GM12878 (cell line): ENCODE data around the gene POLD4. TPM values are rescaled to one million over a fixed set of nuclear protein-coding genes. Genes with fewer than 3 reads are reported as not detected.
A peak's percentile ranks its signal among the peaks of the same experiment; 100 is the strongest.

Experiments
- ATAC-seq: fragments of 200-7000 bp; cut with Tn5 transposase; 3 replicates; pipeline ENCODE4 v1.9.1; 2020; ENCODE audit warnings: mild to moderate bottlenecking, moderate library complexity
- BruUV-seq: library from RNA; stranded (reverse); fragments of 400-500 nt; replicated peaks from 2 replicates; lab custom pipeline; 2021; lab: Mats Ljungman, UMichigan
- CTCF ChIA-PET: fragments of 300-600 bp; sonication (Branson Sonifier 250); formaldehyde crosslinking; extraction: SDS; loops from one replicate; lab custom pipeline; 2021; ENCODE audit warnings: inconsistent platforms; lab: Yijun Ruan, JAX
- POLR2A ChIA-PET: fragments of 350-600 bp; formaldehyde crosslinking; extraction: SDS; loops from one replicate; lab custom pipeline; 2021; ENCODE audit warnings: inconsistent platforms; lab: Charles Lee
- RAD21 ChIA-PET: fragments of 300-600 bp; sonication (Branson Sonifier 250); formaldehyde crosslinking; loops from one replicate; lab custom pipeline; 2023; ENCODE audit warnings: antibody characterized with exemption; ENCODE audit not compliant: unreplicated experiment; lab: Charles Lee
- SMC1A ChIA-PET: fragments of 300-600 bp; sonication (Branson Sonifier 250); formaldehyde crosslinking; loops from one replicate; lab custom pipeline; 2023; ENCODE audit not compliant: unreplicated experiment, uncharacterized antibody; lab: Charles Lee
- DNase-seq: peaks from one replicate; pipeline ENCODE4 v3.0.0-alpha.2; 2011; ENCODE audit warnings: low read depth, low spot score
- FAIRE-seq: peaks from 3 replicates; lab custom pipeline; 2011; peaks lifted over from hg19 to GRCh38; lab: Jason Lieb, UNC
- H2AFZ ChIP-seq: 2 replicates; pipeline ENCODE4 v1.6.0; 2011; ENCODE audit warnings: low read depth, low read length, control low read depth; ENCODE audit not compliant: control insufficient read depth
- H3K27ac ChIP-seq: 2 replicates; pipeline ENCODE4 v1.5.1; 2011; ENCODE audit warnings: control low read depth; ENCODE audit not compliant: control insufficient read depth, insufficient read depth
- H3K27me3 ChIP-seq, 2 experiments: replicated peaks in 1 of 2; 2 replicates each; pipeline versions ENCODE4 v1.6.0 to v1.6.1; 2011; ENCODE audit warnings: low read length in 1 of 2; ENCODE audit not compliant: control insufficient read depth in 2 of 2, insufficient read depth in 2 of 2
- H3K36me3 ChIP-seq, 2 experiments: 2 replicates each; pipeline ENCODE4 v1.5.1; 2011; ENCODE audit warnings: low read length in 1 of 2; ENCODE audit not compliant: control insufficient read depth in 2 of 2, insufficient read depth in 2 of 2
- H3K4me1 ChIP-seq: 2 replicates; pipeline ENCODE4 v1.6.1; 2011; ENCODE audit warnings: mild to moderate bottlenecking, low read length, moderate library complexity, mixed read lengths; ENCODE audit not compliant: control insufficient read depth, insufficient read depth
- H3K4me2 ChIP-seq: 2 replicates; pipeline ENCODE4 v1.6.0; 2011; ENCODE audit warnings: control low read depth; ENCODE audit not compliant: control insufficient read depth, insufficient read depth
- H3K4me3 ChIP-seq: fragments of 200-600 bp; sonication (generic); 2 replicates; pipeline ENCODE4 v1.5.1; 2016
- H3K79me2 ChIP-seq: 2 replicates; pipeline ENCODE4 v1.6.0; 2011; ENCODE audit warnings: low read length; ENCODE audit not compliant: control insufficient read depth, insufficient read depth
- H3K9ac ChIP-seq: 2 replicates; pipeline ENCODE4 v1.8.0; 2011; ENCODE audit warnings: low read length, control low read depth, mixed read lengths; ENCODE audit not compliant: control insufficient read depth, insufficient read depth
- H3K9me3 ChIP-seq: replicated peaks from 3 replicates; pipeline ENCODE4 v1.5.1; 2011; ENCODE audit warnings: mild to moderate bottlenecking, low read length; ENCODE audit not compliant: control insufficient read depth, insufficient read depth
- H4K20me1 ChIP-seq: 2 replicates; pipeline ENCODE4 v1.6.0; 2011; ENCODE audit not compliant: control insufficient read depth, insufficient read depth
- IKZF2 ChIP-seq, 2 experiments: fragments of 450-650 bp; IDR thresholded peaks; 2 replicates each; pipeline ENCODE4 v1.6.1; 2017; ENCODE audit warnings: mild to moderate bottlenecking in 2 of 2, moderate library complexity in 2 of 2
- LARP7 ChIP-seq: fragments of 450-650 bp; IDR thresholded peaks from 2 replicates; pipeline ENCODE4 v1.6.1; 2017; ENCODE audit warnings: mild to moderate bottlenecking
- MEF2B ChIP-seq: fragments of 450-650 bp; IDR thresholded peaks from 2 replicates; pipeline ENCODE4 v1.6.1; 2018; ENCODE audit warnings: mild to moderate bottlenecking, moderate library complexity; ENCODE audit not compliant: partially characterized antibody, poor library complexity, severe bottlenecking
- POU2F2 ChIP-seq: IDR thresholded peaks from 3 replicates; pipeline ENCODE4 v1.6.1; 2011; ENCODE audit warnings: low read depth, mild to moderate bottlenecking, low read length, borderline replicate concordance
- RUNX3 ChIP-seq: IDR thresholded peaks from 2 replicates; pipeline ENCODE4 v1.6.1; 2012; ENCODE audit warnings: low read length, inconsistent platforms
- ZNF622 ChIP-seq: fragments of 450-650 bp; IDR thresholded peaks from 2 replicates; pipeline ENCODE4 v1.6.1; 2017; ENCODE audit warnings: mild to moderate bottlenecking, inconsistent platforms
- WGBS: methylation state at CpG from one replicate; pipeline ENCODE4 v1.1.6; 2016; ENCODE audit warnings: low lambda C conversion rate; ENCODE audit not compliant: insufficient replicate concordance, insufficient coverage; ENCODE audit errors: missing lambda C conversion rate; 5-methylcytosine and 5-hydroxymethylcytosine counted together
- in situ Hi-C: fragments of 300-500 bp; cut with MboI; formaldehyde crosslinking; loops from 9 replicates; pipeline ENCODE4 v1.14.3; 2018; ENCODE audit warnings: mixed read lengths
- intact Hi-C: fragments of 100-400 bp; cut with micrococcal nuclease; formaldehyde crosslinking; loops from one replicate; pipeline ENCODE4 v1.14.2; 2022; ENCODE audit not compliant: unreplicated experiment
- polyA plus RNA-seq, 11 experiments: library from polyadenylated mRNA; depleted of rRNA in 4 of 11; unstranded in 6 of 11; stranded (reverse) in 5 of 11; fragments of >200 nt; fragmentation: Nextera tagmentation in 4 of 11; fragmentation: Illumina TruSeq in 1 of 11; extraction: Ambion mirVana in 4 of 11; extraction: Trizol in 1 of 11; gene quantifications; 1 replicate in 1 of 11; 2 replicates in 10 of 11; pipeline versions ENCODE4 v1.2.1 to v1.2.3, GENCODE V29; 2011 to 2016; ENCODE audit warnings: inconsistent platforms in 2 of 11, missing spikeins in 2 of 11, low read depth in 1 of 11
- total RNA-seq, 4 experiments: library from RNA; depleted of rRNA in 3 of 4; stranded (reverse); fragments of >200 nt in 3 of 4; fragmentation: Illumina TruSeq in 1 of 4; extraction: Trizol in 1 of 4; gene quantifications; 2 replicates each; pipeline versions ENCODE4 v1.2.1 to v1.2.3, GENCODE V29; 2013 to 2021
- TF ChIP-seq, protein P1 (sequence below), 3 experiments: IDR thresholded peaks in 2 of 3; conservative IDR thresholded peaks in 1 of 3; 2 replicates each; pipeline ENCODE4 v1.5.1; 2011; ENCODE audit warnings: low read depth in 3 of 3, low read length in 3 of 3, mild to moderate bottlenecking in 3 of 3, control low read depth in 2 of 3, moderate library complexity in 2 of 3, inconsistent platforms in 1 of 3, mixed read lengths in 1 of 3; ENCODE audit not compliant: control insufficient read depth in 2 of 3, insufficient read depth in 1 of 3; ENCODE audit errors: extremely low read depth in 1 of 3
- TF ChIP-seq, protein P2 (sequence below): fragments of 450-650 bp; IDR thresholded peaks from 2 replicates; pipeline ENCODE4 v1.6.1; 2017; ENCODE audit warnings: low read depth, mild to moderate bottlenecking, moderate library complexity

Gene POLD4
- total and polyA plus RNA-seq, 10 of the 15 experiments (the other 5 are each of a cell fraction or from before 2014, with no cell fraction given) = 8.1 to 176 (median 88.1) TPM

GRCh38 chr11:67401495-67402191 is 48.3 kb upstream of the POLD4 start, which contains the start of gene PPP1CA (continued):
- TF ChIP-seq ZNF622 (no peak), POU2F2 (no peak), RUNX3 (no peak)
- TF ChIP-seq, protein P1, sequence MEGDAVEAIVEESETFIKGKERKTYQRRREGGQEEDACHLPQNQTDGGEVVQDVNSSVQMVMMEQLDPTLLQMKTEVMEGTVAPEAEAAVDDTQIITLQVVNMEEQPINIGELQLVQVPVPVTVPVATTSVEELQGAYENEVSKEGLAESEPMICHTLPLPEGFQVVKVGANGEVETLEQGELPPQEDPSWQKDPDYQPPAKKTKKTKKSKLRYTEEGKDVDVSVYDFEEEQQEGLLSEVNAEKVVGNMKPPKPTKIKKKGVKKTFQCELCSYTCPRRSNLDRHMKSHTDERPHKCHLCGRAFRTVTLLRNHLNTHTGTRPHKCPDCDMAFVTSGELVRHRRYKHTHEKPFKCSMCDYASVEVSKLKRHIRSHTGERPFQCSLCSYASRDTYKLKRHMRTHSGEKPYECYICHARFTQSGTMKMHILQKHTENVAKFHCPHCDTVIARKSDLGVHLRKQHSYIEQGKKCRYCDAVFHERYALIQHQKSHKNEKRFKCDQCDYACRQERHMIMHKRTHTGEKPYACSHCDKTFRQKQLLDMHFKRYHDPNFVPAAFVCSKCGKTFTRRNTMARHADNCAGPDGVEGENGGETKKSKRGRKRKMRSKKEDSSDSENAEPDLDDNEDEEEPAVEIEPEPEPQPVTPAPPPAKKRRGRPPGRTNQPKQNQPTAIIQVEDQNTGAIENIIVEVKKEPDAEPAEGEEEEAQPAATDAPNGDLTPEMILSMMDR (IDR thresholded peaks at IDR 0.05 in 2 of 3, conservative IDR thresholded peaks at IDR 0.05 in 1 of 3; ENCODE audit: control insufficient read depth in 2 of 3, extremely low read depth in 1 of 3, insufficient read depth in 1 of 3, low read depth in 3 of 3, low read length in 3 of 3) = peak in 2 of 3 experiments; percentile 36 to 41; a peak in 3 of 6 replicates

DNA sequence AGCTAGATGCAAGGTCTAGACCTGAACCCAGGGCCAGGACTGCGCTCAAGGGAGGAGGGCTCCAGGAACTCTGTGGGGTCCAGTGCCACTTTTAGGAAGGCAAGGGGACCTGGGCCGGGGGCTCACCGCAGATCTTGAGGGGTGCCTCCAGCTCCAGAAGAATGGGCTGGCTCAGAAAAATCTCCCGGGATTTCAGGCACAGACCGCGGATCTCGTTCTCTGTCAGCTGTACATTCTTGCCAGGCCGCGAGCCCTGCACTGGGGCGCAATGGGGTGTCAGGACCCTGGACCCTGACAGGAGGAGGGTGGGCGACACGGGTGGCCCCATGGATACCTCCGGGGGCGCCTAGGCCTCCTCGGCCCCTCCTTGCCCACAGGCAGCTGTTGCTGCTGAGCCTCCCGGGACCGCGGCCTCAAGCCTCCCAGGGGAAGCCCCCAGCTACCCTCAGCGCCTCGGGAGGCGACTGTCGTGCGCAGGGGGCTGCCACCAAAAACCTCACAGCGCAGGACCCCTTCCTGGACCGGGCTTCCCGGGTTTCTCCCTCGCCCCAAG is 47.7 kb upstream of the POLD4 start:
- H3K79me2 ChIP-seq = peaks cover 60% of the 10 kb centered on the region
- H3K4me1 ChIP-seq = peaks cover 45% of the 10 kb centered on the region
- ChIA-PET CTCF (interaction anchor here (0.8 to 5.0 kb wide), 28 partner anchors 10 to 187 kb away, joined by 3 to 53 read pairs (median 6); partner anchors contain the start of genes AIP, CDK2AP2, GSTP1 and PITPNM1), RAD21 (interaction anchor here (0.6 to 6.4 kb wide), 35 partner anchors 9 to 1089 kb away, joined by 3 to 112 read pairs (median 4); partner anchors contain the start of genes AIP, CORO1B, PITPNM1 and POLD4), POLR2A (interaction anchor here (0.8 to 7.3 kb wide), 24 partner anchors 9 to 161 kb away, joined by 3 to 112 read pairs (median 10); partner anchors contain the start of genes AIP, CLCF1, PITPNM1 and POLD4), SMC1A (interaction anchor here (0.6 to 5.7 kb wide), 19 partner anchors 9 to 106 kb away, joined by 3 to 46 read pairs (median 4); partner anchors contain the start of genes AIP, PTPRCAP, RAD9A and RPS6KB2)
- TF ChIP-seq, protein P2, sequence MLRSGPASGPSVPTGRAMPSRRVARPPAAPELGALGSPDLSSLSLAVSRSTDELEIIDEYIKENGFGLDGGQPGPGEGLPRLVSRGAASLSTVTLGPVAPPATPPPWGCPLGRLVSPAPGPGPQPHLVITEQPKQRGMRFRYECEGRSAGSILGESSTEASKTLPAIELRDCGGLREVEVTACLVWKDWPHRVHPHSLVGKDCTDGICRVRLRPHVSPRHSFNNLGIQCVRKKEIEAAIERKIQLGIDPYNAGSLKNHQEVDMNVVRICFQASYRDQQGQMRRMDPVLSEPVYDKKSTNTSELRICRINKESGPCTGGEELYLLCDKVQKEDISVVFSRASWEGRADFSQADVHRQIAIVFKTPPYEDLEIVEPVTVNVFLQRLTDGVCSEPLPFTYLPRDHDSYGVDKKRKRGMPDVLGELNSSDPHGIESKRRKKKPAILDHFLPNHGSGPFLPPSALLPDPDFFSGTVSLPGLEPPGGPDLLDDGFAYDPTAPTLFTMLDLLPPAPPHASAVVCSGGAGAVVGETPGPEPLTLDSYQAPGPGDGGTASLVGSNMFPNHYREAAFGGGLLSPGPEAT = peak; percentile 26; the same call in 1 of the 2 replicates
- TF ChIP-seq IKZF2 (IDR thresholded peaks at IDR 0.05) = peak in 1 of 2 experiments; percentile 26; a peak in 1 of 4 replicates
- TF ChIP-seq MEF2B = peak; percentile 72
- no peak for TF ChIP-seq LARP7
- peak overlapping the region; percentile 78 for H2AFZ ChIP-seq
- H3K4me3 ChIP-seq = peak overlapping the region; percentile 80
- no peaks in the 10 kb centered on the region; the same call in 2 of the 3 replicates for H3K9me3 ChIP-seq
- no peak for FAIRE-seq
- BruUV-seq = no TSS peak
- H3K27ac ChIP-seq = peak overlapping the region; percentile 94
- no peaks in the 10 kb centered on the region for H3K27me3 ChIP-seq
- H3K36me3 ChIP-seq = peaks cover 21 to 24% of the 10 kb centered on the region in 2 experiments
- in situ Hi-C loops = no loop called here
- peak; percentile 21 for ATAC-seq
- H4K20me1 ChIP-seq = no peaks in the 10 kb centered on the region; the same call in 1 of the 2 replicates
- H3K9ac ChIP-seq = peak overlapping the region; percentile 95
- intact Hi-C loops = loop anchor here (1.0 to 5.0 kb wide), 3 partner anchors 36 to 105 kb away; partner anchors contain the start of genes PTPRCAP and TMEM134
- under 1% methylated on average over 27 of the region's 27 CpGs for WGBS
- peak overlapping the region; percentile 98 for H3K4me2 ChIP-seq
- no peak for DNase-seq
